Middle frontal gyrus (tissue), 1 donor: ENCODE results near the gene ALG10B.

Experiments
- DNase-seq: peaks from one replicate; pipeline ENCODE4 v3.0.0-alpha.2; 2015; ENCODE audit warnings: low spot score; ENCODE audit errors: extremely low spot score

The ALG10B gene

GRCh38 chr12:38374751-38375150, 58.2 kb downstream of the ALG10B start:
- no peak for DNase-seq
